CD14-positive monocyte (primary cell): ENCODE results near the gene FOXJ1. TPM values are rescaled to one million over a fixed set of nuclear protein-coding genes. Genes with fewer than 3 reads are reported as not detected.

Experiments
- DNase-seq, 3 donors: peaks; one replicate each; pipeline ENCODE4 v3.0.0-alpha.2; 2011 to 2022
- H2AFZ ChIP-seq: 2 replicates; pipeline ENCODE4 v1.6.0; 2012; ENCODE audit warnings: mild to moderate bottlenecking, low read depth, low read length, inconsistent platforms; ENCODE audit not compliant: insufficient read depth, poor library complexity, severe bottlenecking
- H3K27ac ChIP-seq, 2 donors: 1 replicate in 1 of 2; 2 replicates in 1 of 2; pipeline ENCODE4 v1.5.1; 2012 to 2013; ENCODE audit warnings: low read length in 2 of 2, control low read depth in 1 of 2, inconsistent platforms in 1 of 2, low read depth in 1 of 2, mild to moderate bottlenecking in 1 of 2
- H3K27me3 ChIP-seq, 2 donors: one replicate each; pipeline versions ENCODE4 v1.6.0 to v1.6.1; 2011 to 2013; ENCODE audit warnings: low read length in 2 of 2; ENCODE audit not compliant: control insufficient read depth in 2 of 2, insufficient read depth in 2 of 2
- H3K36me3 ChIP-seq, 2 donors: replicated peaks in 1 of 2; 1 replicate in 1 of 2; 2 replicates in 1 of 2; pipeline versions ENCODE4 v1.5.1 to v1.6.1; 2012 to 2013; ENCODE audit warnings: low read length in 2 of 2, control low read depth in 1 of 2, inconsistent platforms in 1 of 2, mild to moderate bottlenecking in 1 of 2; ENCODE audit not compliant: insufficient read depth in 2 of 2, control insufficient read depth in 1 of 2
- H3K4me1 ChIP-seq, 2 donors: 1 replicate in 1 of 2; 2 replicates in 1 of 2; pipeline versions ENCODE4 v1.5.1 to v1.6.1; 2012 to 2013; ENCODE audit warnings: low read length in 2 of 2, control low read depth in 1 of 2, inconsistent platforms in 1 of 2, mild to moderate bottlenecking in 1 of 2, moderate library complexity in 1 of 2; ENCODE audit not compliant: insufficient read depth in 2 of 2, control insufficient read depth in 1 of 2
- H3K4me2 ChIP-seq: replicated peaks from 2 replicates; pipeline ENCODE3; 2012; ENCODE audit warnings: low read length, moderate library complexity, mild to moderate bottlenecking; ENCODE audit not compliant: poor library complexity, severe bottlenecking; ENCODE audit errors: extremely low read depth
- H3K4me3 ChIP-seq, 3 experiments: fragments of 200-600 bp in 1 of 3; sonication (generic) in 1 of 3; replicated peaks in 1 of 3; 1 replicate in 2 of 3; 2 replicates in 1 of 3; pipeline ENCODE4 v1.5.1; 2011 to 2013; ENCODE audit warnings: low read length in 3 of 3, mild to moderate bottlenecking in 3 of 3, control low read depth in 2 of 3, low read depth in 2 of 3, inconsistent platforms in 1 of 3, moderate library complexity in 1 of 3
- H3K79me2 ChIP-seq: 2 replicates; pipeline ENCODE4 v1.6.0; 2012; ENCODE audit warnings: mild to moderate bottlenecking, control low read depth, inconsistent platforms, low read length, moderate library complexity; ENCODE audit not compliant: insufficient read depth
- H3K9ac ChIP-seq: 2 replicates; pipeline ENCODE4 v1.6.0; 2017; ENCODE audit warnings: low read length, mild to moderate bottlenecking; ENCODE audit not compliant: insufficient read depth, poor library complexity, severe bottlenecking
- H3K9me3 ChIP-seq, 2 donors: replicated peaks in 1 of 2; 1 replicate in 1 of 2; 2 replicates in 1 of 2; pipeline versions ENCODE4 v1.5.1 to v1.6.1; 2012 to 2013; ENCODE audit warnings: low read length in 2 of 2, control low read depth in 1 of 2; ENCODE audit not compliant: control insufficient read depth in 1 of 2, insufficient read depth in 1 of 2
- H4K20me1 ChIP-seq: 2 replicates; pipeline ENCODE4 v1.6.0; 2012; ENCODE audit warnings: mild to moderate bottlenecking, low read length, control low read depth, moderate library complexity; ENCODE audit not compliant: insufficient read depth
- H3K27ac Mint-ChIP-seq, 7 donors: one replicate each; pipeline ENCODE4 v1.8.0; 2020; ENCODE audit warnings: mild to moderate bottlenecking in 7 of 7, mixed read lengths in 7 of 7, moderate library complexity in 6 of 7, inconsistent platforms in 2 of 7
- H3K27me3 Mint-ChIP-seq, 3 donors: one replicate each; pipeline ENCODE4 v1.8.0; 2021 to 2022; ENCODE audit warnings: low read depth in 3 of 3, mild to moderate bottlenecking in 3 of 3, mixed read lengths in 3 of 3, moderate library complexity in 3 of 3, inconsistent platforms in 1 of 3
- H3K36me3 Mint-ChIP-seq, 2 donors: one replicate each; pipeline ENCODE4 v1.8.0; 2020; ENCODE audit warnings: mixed read lengths in 2 of 2, inconsistent platforms in 1 of 2, mild to moderate bottlenecking in 1 of 2
- H3K4me1 Mint-ChIP-seq: one replicate; pipeline ENCODE4 v1.8.0; 2020; ENCODE audit warnings: mild to moderate bottlenecking, mixed read lengths
- H3K4me3 Mint-ChIP-seq, 2 donors: one replicate each; pipeline ENCODE4 v1.8.0; 2020; ENCODE audit warnings: mild to moderate bottlenecking in 2 of 2, mixed read lengths in 2 of 2, moderate library complexity in 1 of 2
- H3K9me3 Mint-ChIP-seq, 7 donors: one replicate each; pipeline ENCODE4 v1.8.0; 2020 to 2022; ENCODE audit warnings: mixed read lengths in 7 of 7, mild to moderate bottlenecking in 6 of 7, moderate library complexity in 6 of 7, inconsistent platforms in 2 of 7
- WGBS: methylation state at CpG from one replicate; pipeline ENCODE4 v1.1.5; 2013; ENCODE audit warnings: missing lambda C conversion rate; ENCODE audit not compliant: insufficient coverage; 5-methylcytosine and 5-hydroxymethylcytosine counted together
- intact Hi-C, 2 donors: fragments of 100-400 bp; cut with micrococcal nuclease; formaldehyde crosslinking; loops; one replicate each; pipeline versions ENCODE4 v1.15.0 to v1.15.1; 2023
- polyA plus RNA-seq, 3 donors: library from polyadenylated mRNA; depleted of rRNA in 1 of 3; unstranded in 2 of 3; stranded (reverse) in 1 of 3; fragments of 300-500 nt in 2 of 3; fragments of >200 nt in 1 of 3; fragmentation: Illumina TruSeq in 2 of 3; gene quantifications; 1 replicate in 2 of 3; 2 replicates in 1 of 3; pipeline ENCODE4 v1.2.3, GENCODE V29; 2012 to 2021
- TF ChIP-seq, protein P1 (sequence below): fragments of 200-600 bp; IDR thresholded peaks from one replicate; pipeline ENCODE4 v1.8.0; 2022; ENCODE audit warnings: antibody characterized with exemption, mild to moderate bottlenecking

FOXJ1 gene
- polyA plus RNA-seq, 3 donors: not detected

- Histone ChIP-seq H3K36me3 (no peaks in the 10 kb centered on the region), H3K9ac (no peak overlapping the region), H3K27me3 (no peaks in the 10 kb centered on the region), H3K27ac (no peak overlapping the region), H3K4me3 (no peak overlapping the region), H3K9me3 (no peaks in the 10 kb centered on the region), H3K4me1 (peaks cover 18 to 28% of the 10 kb centered on the region in 2 donors), H3K79me2 (no peaks in the 10 kb centered on the region), H4K20me1 (no peaks in the 10 kb centered on the region), H2AFZ (no peak overlapping the region), H3K4me2 (no peak overlapping the region)
- intact Hi-C loops: loop anchor here in 1 of 2 donors (10.0 kb wide), 2 partner anchors 59 to 279 kb away; no protein-coding TSS in a partner anchor
- Mint-ChIP-seq H3K9me3 (peaks cover 0 to 9% (median 2%) of the 10 kb centered on the region in 7 donors), H3K36me3 (no peaks in the 10 kb centered on the region), H3K4me3 (no peak overlapping the region), H3K4me1 (peaks cover 18% of the 10 kb centered on the region), H3K27ac (no peak overlapping the region), H3K27me3 (peaks cover 8 to 26% (median 16%) of the 10 kb centered on the region in 3 donors)
- WGBS: no CpG with 5 or more reads among the region's 1 CpG
- TF ChIP-seq, protein P1, sequence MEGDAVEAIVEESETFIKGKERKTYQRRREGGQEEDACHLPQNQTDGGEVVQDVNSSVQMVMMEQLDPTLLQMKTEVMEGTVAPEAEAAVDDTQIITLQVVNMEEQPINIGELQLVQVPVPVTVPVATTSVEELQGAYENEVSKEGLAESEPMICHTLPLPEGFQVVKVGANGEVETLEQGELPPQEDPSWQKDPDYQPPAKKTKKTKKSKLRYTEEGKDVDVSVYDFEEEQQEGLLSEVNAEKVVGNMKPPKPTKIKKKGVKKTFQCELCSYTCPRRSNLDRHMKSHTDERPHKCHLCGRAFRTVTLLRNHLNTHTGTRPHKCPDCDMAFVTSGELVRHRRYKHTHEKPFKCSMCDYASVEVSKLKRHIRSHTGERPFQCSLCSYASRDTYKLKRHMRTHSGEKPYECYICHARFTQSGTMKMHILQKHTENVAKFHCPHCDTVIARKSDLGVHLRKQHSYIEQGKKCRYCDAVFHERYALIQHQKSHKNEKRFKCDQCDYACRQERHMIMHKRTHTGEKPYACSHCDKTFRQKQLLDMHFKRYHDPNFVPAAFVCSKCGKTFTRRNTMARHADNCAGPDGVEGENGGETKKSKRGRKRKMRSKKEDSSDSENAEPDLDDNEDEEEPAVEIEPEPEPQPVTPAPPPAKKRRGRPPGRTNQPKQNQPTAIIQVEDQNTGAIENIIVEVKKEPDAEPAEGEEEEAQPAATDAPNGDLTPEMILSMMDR: no peak
- DNase-seq: no peak
These were observed 15.1 kb downstream of the FOXJ1 start for GRCh38 chr17:76125922-76126321.

- H3K9ac ChIP-seq: no peak overlapping the region
These were observed 15.7 kb downstream of the FOXJ1 start for GRCh38 chr17:76125391-76125675.

More at GRCh38 chr17:76125391-76125675, 15.7 kb downstream of the FOXJ1 start:
- Histone ChIP-seq H3K36me3 (no peaks in the 10 kb centered on the region), H2AFZ (no peak overlapping the region), H3K4me1 (peaks cover 15 to 22% of the 10 kb centered on the region in 2 donors), H3K4me3 (no peak overlapping the region), H4K20me1 (no peaks in the 10 kb centered on the region), H3K27ac (no peak overlapping the region), H3K9me3 (no peaks in the 10 kb centered on the region), H3K79me2 (no peaks in the 10 kb centered on the region), H3K4me2 (no peak overlapping the region), H3K27me3 (no peaks in the 10 kb centered on the region)
- intact Hi-C loops: loop anchor here in 1 of 2 donors (10.0 kb wide), 2 partner anchors 59 to 279 kb away; no protein-coding TSS in a partner anchor
- Mint-ChIP-seq H3K27ac (no peak overlapping the region), H3K27me3 (peaks cover 8 to 25% (median 16%) of the 10 kb centered on the region in 3 donors), H3K4me1 (peaks cover 12% of the 10 kb centered on the region), H3K36me3 (no peaks in the 10 kb centered on the region), H3K9me3 (peaks cover 0 to 9% (median 2%) of the 10 kb centered on the region in 7 donors), H3K4me3 (no peak overlapping the region)
- 100% methylated on average over 5 of the region's 5 CpGs for WGBS
- DNase-seq: no peak
- TF ChIP-seq, protein P1: no peak
